B cell (primary cell): ENCODE results near the gene KCNK17. TPM values are rescaled to one million over a fixed set of nuclear protein-coding genes. Genes with fewer than 3 reads are reported as not detected.

Source experiments
- ATAC-seq: fragments of 200-7000 bp; cut with Tn5 transposase; one replicate; pipeline ENCODE4 v1.10.0; 2021; ENCODE audit warnings: low read depth, mild to moderate bottlenecking, moderate number of reproducible peaks, moderate library complexity
- CTCF ChIA-PET: fragments of 350-600 bp; sonication (Branson Sonifier 250); formaldehyde crosslinking; loops from one replicate; lab custom pipeline; 2021; ENCODE audit warnings: antibody characterized with exemption, inconsistent platforms; lab: Charles Lee
- POLR2A ChIA-PET: fragments of 350-600 bp; sonication (Branson Sonifier 250); formaldehyde crosslinking; loops from one replicate; lab custom pipeline; 2021; ENCODE audit warnings: antibody characterized with exemption; lab: Charles Lee
- DNase-seq: peaks from one replicate; pipeline ENCODE4 v3.0.0; 2013
- H2AFZ ChIP-seq: 2 replicates; pipeline ENCODE4 v1.6.1; 2012; ENCODE audit warnings: mild to moderate bottlenecking, low read depth, low read length; ENCODE audit not compliant: insufficient read depth, poor library complexity, severe bottlenecking
- H3K27ac ChIP-seq, 2 donors: 1 replicate in 1 of 2; 2 replicates in 1 of 2; pipeline ENCODE4 v1.5.1; 2012 to 2013; ENCODE audit warnings: low read length in 2 of 2, mild to moderate bottlenecking in 2 of 2, moderate library complexity in 1 of 2
- H3K27me3 ChIP-seq, 4 experiments: fragments of 200-600 bp in 1 of 4; sonication (generic) in 1 of 4; replicated peaks in 1 of 4; 1 replicate in 2 of 4; 2 replicates in 2 of 4; pipeline versions ENCODE4 v1.6.1 to v1.7.0; 2013 to 2016; ENCODE audit warnings: low read length in 3 of 4, mild to moderate bottlenecking in 2 of 4, mixed read lengths in 1 of 4, moderate library complexity in 1 of 4; ENCODE audit not compliant: insufficient read depth in 4 of 4, control insufficient read depth in 3 of 4; ENCODE audit errors: control extremely low read depth in 1 of 4
- H3K36me3 ChIP-seq, 2 experiments: replicated peaks in 1 of 2; 1 replicate in 1 of 2; 2 replicates in 1 of 2; pipeline versions ENCODE4 v1.6.1 to v1.7.1; 2013; ENCODE audit warnings: low read length in 1 of 2; ENCODE audit not compliant: insufficient read depth in 2 of 2, control insufficient read depth in 1 of 2; ENCODE audit errors: control extremely low read depth in 1 of 2, extremely low read depth in 1 of 2
- H3K4me1 ChIP-seq, 2 donors: fragments of 200-600 bp in 1 of 2; sonication (generic) in 1 of 2; 1 replicate in 1 of 2; 2 replicates in 1 of 2; pipeline versions ENCODE4 v1.5.1 to v1.6.1; 2013 to 2017; ENCODE audit warnings: low read length in 2 of 2; ENCODE audit not compliant: control insufficient read depth in 2 of 2, insufficient read depth in 2 of 2
- H3K4me2 ChIP-seq: replicated peaks from 2 replicates; pipeline ENCODE3; 2012; ENCODE audit warnings: mild to moderate bottlenecking, low read depth, low read length; ENCODE audit not compliant: poor library complexity, severe bottlenecking
- H3K4me3 ChIP-seq, 5 experiments: fragments of 200-600 bp in 1 of 5; sonication (generic) in 1 of 5; 1 replicate in 3 of 5; 2 replicates in 2 of 5; pipeline versions ENCODE4 v1.5.1 to v1.7.0; 2011 to 2016; ENCODE audit warnings: low read length in 4 of 5, mild to moderate bottlenecking in 4 of 5, low read depth in 2 of 5, control low read depth in 1 of 5, moderate library complexity in 1 of 5; ENCODE audit not compliant: insufficient read depth in 1 of 5; ENCODE audit errors: control extremely low read depth in 1 of 5, extremely low read depth in 1 of 5
- H3K79me2 ChIP-seq: fragments of 200-600 bp; sonication (generic); one replicate; pipeline ENCODE4 v1.6.0; 2016; ENCODE audit warnings: low read length; ENCODE audit not compliant: control insufficient read depth, insufficient read depth
- H3K9ac ChIP-seq: fragments of 200-600 bp; sonication (generic); 2 replicates; pipeline ENCODE4 v1.6.1; 2017; ENCODE audit warnings: mild to moderate bottlenecking, low read length, moderate library complexity
- H3K9me3 ChIP-seq, 3 donors: one replicate each; pipeline versions ENCODE4 v1.6.1 to v1.7.1; 2013; ENCODE audit warnings: low read length in 2 of 3; ENCODE audit not compliant: control insufficient read depth in 2 of 3, insufficient read depth in 1 of 3; ENCODE audit errors: control extremely low read depth in 1 of 3
- H4K20me1 ChIP-seq: 2 replicates; pipeline ENCODE4 v1.6.0; 2012; ENCODE audit warnings: mild to moderate bottlenecking, low read length; ENCODE audit not compliant: insufficient read depth, control insufficient read depth, poor library complexity, severe bottlenecking
- H3K27ac Mint-ChIP-seq: one replicate; pipeline ENCODE4 v1.8.0; 2021; ENCODE audit warnings: mixed read lengths
- H3K27me3 Mint-ChIP-seq: one replicate; pipeline ENCODE4 v1.8.0; 2021; ENCODE audit warnings: mixed read lengths
- H3K4me1 Mint-ChIP-seq: one replicate; pipeline ENCODE4 v1.8.0; 2021; ENCODE audit warnings: mixed read lengths
- H3K4me3 Mint-ChIP-seq: one replicate; pipeline ENCODE4 v1.8.0; 2021; ENCODE audit warnings: mixed read lengths
- H3K9me3 Mint-ChIP-seq: one replicate; pipeline ENCODE4 v1.8.0; 2022; ENCODE audit warnings: mixed read lengths; ENCODE audit not compliant: insufficient read depth
- EZH2 ChIP-seq: IDR thresholded peaks from 2 replicates; pipeline ENCODE4 v1.6.1; 2012; ENCODE audit warnings: borderline replicate concordance, low read depth, mild to moderate bottlenecking, moderate library complexity, low read length; ENCODE audit not compliant: insufficient read depth, poor library complexity, severe bottlenecking
- WGBS: methylation state at CpG from one replicate; pipeline ENCODE4 v1.1.5; 2013; ENCODE audit warnings: missing lambda C conversion rate; ENCODE audit not compliant: insufficient coverage; 5-methylcytosine and 5-hydroxymethylcytosine counted together
- intact Hi-C: fragments of 100-400 bp; cut with micrococcal nuclease; formaldehyde crosslinking; loops from one replicate; pipeline ENCODE4 v1.10.0; 2022
- polyA plus RNA-seq: library from polyadenylated mRNA; depleted of rRNA; stranded (reverse); fragments of >200 nt; gene quantifications from 2 replicates; pipeline ENCODE4 v1.2.3, GENCODE V29; 2012
- total RNA-seq, 2 donors: library from RNA; stranded (reverse); fragments of 120-200 nt in 1 of 2; gene quantifications; 1 replicate in 1 of 2; 2 replicates in 1 of 2; pipeline versions ENCODE4 v1.2.3 to v1.2.4, GENCODE V29; 2013 to 2022
- TF ChIP-seq, protein P1 (sequence below): fragments of 200-600 bp; IDR thresholded peaks from one replicate; pipeline ENCODE4 v1.8.0; 2022; ENCODE audit warnings: antibody characterized with exemption, mild to moderate bottlenecking

Gene KCNK17
- total and polyA plus RNA-seq, 2 donors (not counting 1 experiment from before 2014, with no cell fraction given): not detected

- no peak overlapping the region for H3K27ac ChIP-seq
- 1% methylated on average over 9 of the region's 11 CpGs for WGBS
- H3K9ac ChIP-seq: peak overlapping the region; percentile 27
- H3K79me2 ChIP-seq: no peaks in the 10 kb centered on the region
- H4K20me1 ChIP-seq: no peaks in the 10 kb centered on the region
- Mint-ChIP-seq H3K9me3 (no peaks in the 10 kb centered on the region), H3K27me3 (peaks cover 13% of the 10 kb centered on the region), H3K4me1 (peaks cover 4% of the 10 kb centered on the region), H3K27ac (no peak overlapping the region), H3K4me3 (peak overlapping the region; percentile 74)
- peaks cover 4 to 7% of the 10 kb centered on the region in 2 donors for H3K4me1 ChIP-seq
- intact Hi-C loops: loop anchor here (1.0 kb wide), 1 partner anchor 330 kb away; no protein-coding TSS in a partner anchor
- H3K4me2 ChIP-seq: peak overlapping the region; percentile 76
- ATAC-seq (peak; percentile 92), DNase-seq (peak; percentile 85)
- TF ChIP-seq EZH2: no peak
- TF ChIP-seq, protein P1, sequence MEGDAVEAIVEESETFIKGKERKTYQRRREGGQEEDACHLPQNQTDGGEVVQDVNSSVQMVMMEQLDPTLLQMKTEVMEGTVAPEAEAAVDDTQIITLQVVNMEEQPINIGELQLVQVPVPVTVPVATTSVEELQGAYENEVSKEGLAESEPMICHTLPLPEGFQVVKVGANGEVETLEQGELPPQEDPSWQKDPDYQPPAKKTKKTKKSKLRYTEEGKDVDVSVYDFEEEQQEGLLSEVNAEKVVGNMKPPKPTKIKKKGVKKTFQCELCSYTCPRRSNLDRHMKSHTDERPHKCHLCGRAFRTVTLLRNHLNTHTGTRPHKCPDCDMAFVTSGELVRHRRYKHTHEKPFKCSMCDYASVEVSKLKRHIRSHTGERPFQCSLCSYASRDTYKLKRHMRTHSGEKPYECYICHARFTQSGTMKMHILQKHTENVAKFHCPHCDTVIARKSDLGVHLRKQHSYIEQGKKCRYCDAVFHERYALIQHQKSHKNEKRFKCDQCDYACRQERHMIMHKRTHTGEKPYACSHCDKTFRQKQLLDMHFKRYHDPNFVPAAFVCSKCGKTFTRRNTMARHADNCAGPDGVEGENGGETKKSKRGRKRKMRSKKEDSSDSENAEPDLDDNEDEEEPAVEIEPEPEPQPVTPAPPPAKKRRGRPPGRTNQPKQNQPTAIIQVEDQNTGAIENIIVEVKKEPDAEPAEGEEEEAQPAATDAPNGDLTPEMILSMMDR: peak; percentile 85
- peak overlapping the region in 1 of 5 experiments; percentile 29 for H3K4me3 ChIP-seq
- POLR2A ChIA-PET: interaction anchor here (0.8 kb wide), 1 partner anchor 1726 kb away, joined by 4 read pairs; no protein-coding TSS in a partner anchor
- H2AFZ ChIP-seq: peak overlapping the region; percentile 81
- H3K27me3 ChIP-seq: peaks cover 0 to 4% (median 0%) of the 10 kb centered on the region in 4 experiments
- peaks cover 0 to 5% (median 0%) of the 10 kb centered on the region in 3 donors for H3K9me3 ChIP-seq
- CTCF ChIA-PET: interaction anchor here (0.6 to 11.7 kb wide), 24 partner anchors 8 to 435 kb away, joined by 3 to 241 read pairs (median 4); no protein-coding TSS in a partner anchor
- no peaks in the 10 kb centered on the region for H3K36me3 ChIP-seq
Measured at GRCh38 chr6:39302669-39303424, 11.4 kb downstream of the KCNK17 start.

DNA sequence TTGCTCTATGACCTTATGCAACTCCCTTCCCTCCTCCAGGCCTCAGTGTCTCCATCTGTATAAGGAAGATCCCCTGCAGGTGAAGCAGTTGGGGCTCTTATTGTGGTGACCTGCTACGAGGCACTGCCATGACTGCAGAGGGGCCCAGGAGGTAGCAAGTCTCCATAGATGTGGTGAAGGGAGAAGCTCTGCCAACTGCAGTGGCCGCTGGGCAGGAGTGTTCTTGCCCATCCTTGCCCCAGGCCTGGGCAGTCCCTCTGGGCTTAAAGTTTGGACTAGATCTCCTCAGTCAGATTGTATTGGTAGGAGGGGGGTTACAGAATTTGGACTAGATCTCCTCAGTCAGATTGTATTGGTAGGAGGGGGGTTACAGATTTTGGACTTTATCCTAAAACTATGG lies 12.2 kb downstream of the KCNK17 start:
- no peaks in the 10 kb centered on the region for H4K20me1 ChIP-seq
- H3K4me3 Mint-ChIP-seq: no peak overlapping the region
- H2AFZ ChIP-seq: no peak overlapping the region
- H3K27ac ChIP-seq: no peak overlapping the region
- H3K4me1 ChIP-seq: peaks cover 4 to 7% of the 10 kb centered on the region in 2 donors
- POLR2A ChIA-PET: interaction anchor here (0.8 kb wide), 1 partner anchor 1726 kb away, joined by 4 read pairs; no protein-coding TSS in a partner anchor
- no peak for ATAC-seq
- peaks cover 0 to 5% (median 0%) of the 10 kb centered on the region in 3 donors for H3K9me3 ChIP-seq
- H3K79me2 ChIP-seq: no peaks in the 10 kb centered on the region
- DNase-seq: no peak
- H3K9ac ChIP-seq: no peak overlapping the region
- intact Hi-C loops: no loop called here
- no peak overlapping the region for H3K4me2 ChIP-seq
- H3K27me3 ChIP-seq: peaks cover 0 to 4% (median 0%) of the 10 kb centered on the region in 4 experiments
- TF ChIP-seq EZH2: no peak
- TF ChIP-seq, protein P1: no peak
- 92% methylated on average over 2 of the region's 2 CpGs for WGBS
- H3K27me3 Mint-ChIP-seq: peaks cover 10% of the 10 kb centered on the region
- H3K4me3 ChIP-seq: no peak overlapping the region
- H3K4me1 Mint-ChIP-seq: peaks cover 4% of the 10 kb centered on the region
- CTCF ChIA-PET: interaction anchor here (1.1 to 11.7 kb wide), 8 partner anchors 8 to 429 kb away, joined by 3 to 241 read pairs (median 9); no protein-coding TSS in a partner anchor
- H3K36me3 ChIP-seq: no peaks in the 10 kb centered on the region
- no peaks in the 10 kb centered on the region for H3K9me3 Mint-ChIP-seq
- no peak overlapping the region for H3K27ac Mint-ChIP-seq
